ENCODE results near the gene RSPO1. TPM values are rescaled to one million over a fixed set of nuclear protein-coding genes. Genes with fewer than 3 reads are reported as not detected.

Gene RSPO1
- total and polyA plus RNA-seq, 10 of the 15 experiments (the other 5 are each of a cell fraction or from before 2014, with no cell fraction given) = not detected

DNA sequence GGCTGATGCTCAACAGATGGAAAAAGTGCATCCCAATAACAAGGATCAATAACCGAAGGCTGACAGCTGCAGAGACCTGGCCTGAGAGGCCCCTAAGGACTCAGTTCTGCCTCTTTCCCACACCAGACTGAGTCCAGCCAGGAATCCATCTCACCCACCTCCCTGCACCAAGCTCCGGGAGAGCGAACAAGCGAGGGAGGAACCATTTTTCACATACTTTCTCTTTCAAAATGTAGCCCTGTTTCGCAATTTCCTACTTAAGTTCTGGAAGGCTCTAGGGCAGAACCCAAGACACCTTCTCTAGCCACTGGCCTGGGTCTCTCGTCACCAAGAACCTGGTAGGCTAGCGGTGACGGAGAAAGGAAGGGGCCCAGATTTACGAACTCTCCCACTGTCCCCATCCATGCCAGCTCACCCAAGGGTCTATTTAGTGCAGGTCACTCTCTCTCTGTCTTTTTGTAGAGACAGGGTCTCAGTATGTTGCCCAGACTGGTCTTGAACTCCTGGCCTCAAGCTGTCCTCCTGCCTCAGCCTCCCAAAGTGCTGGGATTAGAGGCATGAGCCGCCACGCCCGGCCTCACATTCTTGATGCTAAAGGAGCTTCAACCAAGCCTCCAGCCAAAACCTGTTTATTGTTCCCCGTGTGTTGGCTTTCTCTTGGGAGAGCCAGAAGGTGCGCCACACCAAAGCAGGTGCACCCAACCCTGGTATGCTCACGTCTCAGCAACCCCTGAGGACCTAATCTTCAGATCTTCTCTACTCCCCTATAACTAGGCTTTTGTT, 28.0 kb downstream of the RSPO1 start:
- no peak overlapping the region for H3K4me3 ChIP-seq
- H3K36me3 ChIP-seq (ENCODE audit: control insufficient read depth in 2 of 2, insufficient read depth in 2 of 2, low read length in 1 of 2) = no peaks in the 10 kb centered on the region
- CTCF ChIA-PET = interaction anchor here (17.5 kb wide), 1 partner anchor 76 kb away, joined by 521 read pairs; the partner anchor contains the start of gene CDCA8
- POLR2A ChIA-PET = no interaction called here
- no peaks in the 10 kb centered on the region for H3K9me3 ChIP-seq (replicated peaks; ENCODE audit: control insufficient read depth, insufficient read depth, low read length)
- RAD21 ChIA-PET (ENCODE audit: unreplicated experiment) = interaction anchor here (1.3 kb wide), 1 partner anchor 9 kb away, joined by 3 read pairs; no protein-coding TSS in a partner anchor
- WGBS (ENCODE audit: insufficient coverage, insufficient replicate concordance, low lambda C conversion rate, missing lambda C conversion rate) = 47% methylated on average over 15 of the region's 15 CpGs
- no peaks in the 10 kb centered on the region for H3K79me2 ChIP-seq (ENCODE audit: control insufficient read depth, insufficient read depth, low read length)
- in situ Hi-C loops (cut with MboI) (loop anchor here (5.0 kb wide), 1 partner anchor 71 kb away; no protein-coding TSS in a partner anchor), intact Hi-C loops (cut with micrococcal nuclease; ENCODE audit: unreplicated experiment) (no loop called here)
- no peak overlapping the region for H3K27ac ChIP-seq (ENCODE audit: control insufficient read depth, insufficient read depth)
- no peak for DNase-seq (ENCODE audit: low read depth, low spot score)
- no peaks in the 10 kb centered on the region for H4K20me1 ChIP-seq (ENCODE audit: control insufficient read depth, insufficient read depth)
- no peak overlapping the region for H2AFZ ChIP-seq (ENCODE audit: control insufficient read depth, low read depth, low read length)
- SMC1A ChIA-PET (ENCODE audit: uncharacterized antibody, unreplicated experiment) = interaction anchor here (1.0 to 14.3 kb wide), 2 partner anchors 29 to 73 kb away, joined by 3 to 245 read pairs; no protein-coding TSS in a partner anchor
- H3K9ac ChIP-seq (ENCODE audit: control insufficient read depth, insufficient read depth, low read length) = no peak overlapping the region
- no peak overlapping the region for H3K4me2 ChIP-seq (ENCODE audit: control insufficient read depth, insufficient read depth)
- no TSS peak for BruUV-seq (replicated peaks)
- H3K27me3 ChIP-seq (replicated peaks in 1 of 2; ENCODE audit: control insufficient read depth in 2 of 2, insufficient read depth in 2 of 2, low read length in 1 of 2) = peaks cover 3 to 4% of the 10 kb centered on the region in 2 experiments; a peak in 2 of 4 replicates
- no peaks in the 10 kb centered on the region for H3K4me1 ChIP-seq (ENCODE audit: control insufficient read depth, insufficient read depth, low read length)
- FAIRE-seq = no peak
- no peak for ATAC-seq
- no peak for TF ChIP-seq NBN (IDR thresholded peaks at IDR 0.05)
- TF ChIP-seq DPF2 (IDR thresholded peaks at IDR 0.05) = no peak
- TF ChIP-seq ZNF274 (IDR thresholded peaks at IDR 0.05; ENCODE audit: insufficient read depth, insufficient read length) = no peak
- TF ChIP-seq FOS (IDR thresholded peaks at IDR 0.05; ENCODE audit: borderline replicate concordance, extremely low read depth, insufficient read length) = no peak
- TF ChIP-seq, protein P1, sequence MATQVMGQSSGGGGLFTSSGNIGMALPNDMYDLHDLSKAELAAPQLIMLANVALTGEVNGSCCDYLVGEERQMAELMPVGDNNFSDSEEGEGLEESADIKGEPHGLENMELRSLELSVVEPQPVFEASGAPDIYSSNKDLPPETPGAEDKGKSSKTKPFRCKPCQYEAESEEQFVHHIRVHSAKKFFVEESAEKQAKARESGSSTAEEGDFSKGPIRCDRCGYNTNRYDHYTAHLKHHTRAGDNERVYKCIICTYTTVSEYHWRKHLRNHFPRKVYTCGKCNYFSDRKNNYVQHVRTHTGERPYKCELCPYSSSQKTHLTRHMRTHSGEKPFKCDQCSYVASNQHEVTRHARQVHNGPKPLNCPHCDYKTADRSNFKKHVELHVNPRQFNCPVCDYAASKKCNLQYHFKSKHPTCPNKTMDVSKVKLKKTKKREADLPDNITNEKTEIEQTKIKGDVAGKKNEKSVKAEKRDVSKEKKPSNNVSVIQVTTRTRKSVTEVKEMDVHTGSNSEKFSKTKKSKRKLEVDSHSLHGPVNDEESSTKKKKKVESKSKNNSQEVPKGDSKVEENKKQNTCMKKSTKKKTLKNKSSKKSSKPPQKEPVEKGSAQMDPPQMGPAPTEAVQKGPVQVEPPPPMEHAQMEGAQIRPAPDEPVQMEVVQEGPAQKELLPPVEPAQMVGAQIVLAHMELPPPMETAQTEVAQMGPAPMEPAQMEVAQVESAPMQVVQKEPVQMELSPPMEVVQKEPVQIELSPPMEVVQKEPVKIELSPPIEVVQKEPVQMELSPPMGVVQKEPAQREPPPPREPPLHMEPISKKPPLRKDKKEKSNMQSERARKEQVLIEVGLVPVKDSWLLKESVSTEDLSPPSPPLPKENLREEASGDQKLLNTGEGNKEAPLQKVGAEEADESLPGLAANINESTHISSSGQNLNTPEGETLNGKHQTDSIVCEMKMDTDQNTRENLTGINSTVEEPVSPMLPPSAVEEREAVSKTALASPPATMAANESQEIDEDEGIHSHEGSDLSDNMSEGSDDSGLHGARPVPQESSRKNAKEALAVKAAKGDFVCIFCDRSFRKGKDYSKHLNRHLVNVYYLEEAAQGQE (IDR thresholded peaks at IDR 0.05; ENCODE audit: low read depth, low read length) = no peak
- TF ChIP-seq, protein P2, sequence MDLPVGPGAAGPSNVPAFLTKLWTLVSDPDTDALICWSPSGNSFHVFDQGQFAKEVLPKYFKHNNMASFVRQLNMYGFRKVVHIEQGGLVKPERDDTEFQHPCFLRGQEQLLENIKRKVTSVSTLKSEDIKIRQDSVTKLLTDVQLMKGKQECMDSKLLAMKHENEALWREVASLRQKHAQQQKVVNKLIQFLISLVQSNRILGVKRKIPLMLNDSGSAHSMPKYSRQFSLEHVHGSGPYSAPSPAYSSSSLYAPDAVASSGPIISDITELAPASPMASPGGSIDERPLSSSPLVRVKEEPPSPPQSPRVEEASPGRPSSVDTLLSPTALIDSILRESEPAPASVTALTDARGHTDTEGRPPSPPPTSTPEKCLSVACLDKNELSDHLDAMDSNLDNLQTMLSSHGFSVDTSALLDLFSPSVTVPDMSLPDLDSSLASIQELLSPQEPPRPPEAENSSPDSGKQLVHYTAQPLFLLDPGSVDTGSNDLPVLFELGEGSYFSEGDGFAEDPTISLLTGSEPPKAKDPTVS (IDR thresholded peaks at IDR 0.05; ENCODE audit: low read depth, low read length) = no peak
- TF ChIP-seq, protein P3, sequence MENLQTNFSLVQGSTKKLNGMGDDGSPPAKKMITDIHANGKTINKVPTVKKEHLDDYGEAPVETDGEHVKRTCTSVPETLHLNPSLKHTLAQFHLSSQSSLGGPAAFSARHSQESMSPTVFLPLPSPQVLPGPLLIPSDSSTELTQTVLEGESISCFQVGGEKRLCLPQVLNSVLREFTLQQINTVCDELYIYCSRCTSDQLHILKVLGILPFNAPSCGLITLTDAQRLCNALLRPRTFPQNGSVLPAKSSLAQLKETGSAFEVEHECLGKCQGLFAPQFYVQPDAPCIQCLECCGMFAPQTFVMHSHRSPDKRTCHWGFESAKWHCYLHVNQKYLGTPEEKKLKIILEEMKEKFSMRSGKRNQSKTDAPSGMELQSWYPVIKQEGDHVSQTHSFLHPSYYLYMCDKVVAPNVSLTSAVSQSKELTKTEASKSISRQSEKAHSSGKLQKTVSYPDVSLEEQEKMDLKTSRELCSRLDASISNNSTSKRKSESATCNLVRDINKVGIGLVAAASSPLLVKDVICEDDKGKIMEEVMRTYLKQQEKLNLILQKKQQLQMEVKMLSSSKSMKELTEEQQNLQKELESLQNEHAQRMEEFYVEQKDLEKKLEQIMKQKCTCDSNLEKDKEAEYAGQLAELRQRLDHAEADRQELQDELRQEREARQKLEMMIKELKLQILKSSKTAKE (IDR thresholded peaks at IDR 0.05; ENCODE audit: low read depth, poor library complexity, severe bottlenecking) = no peak
- TF ChIP-seq, protein P4, sequence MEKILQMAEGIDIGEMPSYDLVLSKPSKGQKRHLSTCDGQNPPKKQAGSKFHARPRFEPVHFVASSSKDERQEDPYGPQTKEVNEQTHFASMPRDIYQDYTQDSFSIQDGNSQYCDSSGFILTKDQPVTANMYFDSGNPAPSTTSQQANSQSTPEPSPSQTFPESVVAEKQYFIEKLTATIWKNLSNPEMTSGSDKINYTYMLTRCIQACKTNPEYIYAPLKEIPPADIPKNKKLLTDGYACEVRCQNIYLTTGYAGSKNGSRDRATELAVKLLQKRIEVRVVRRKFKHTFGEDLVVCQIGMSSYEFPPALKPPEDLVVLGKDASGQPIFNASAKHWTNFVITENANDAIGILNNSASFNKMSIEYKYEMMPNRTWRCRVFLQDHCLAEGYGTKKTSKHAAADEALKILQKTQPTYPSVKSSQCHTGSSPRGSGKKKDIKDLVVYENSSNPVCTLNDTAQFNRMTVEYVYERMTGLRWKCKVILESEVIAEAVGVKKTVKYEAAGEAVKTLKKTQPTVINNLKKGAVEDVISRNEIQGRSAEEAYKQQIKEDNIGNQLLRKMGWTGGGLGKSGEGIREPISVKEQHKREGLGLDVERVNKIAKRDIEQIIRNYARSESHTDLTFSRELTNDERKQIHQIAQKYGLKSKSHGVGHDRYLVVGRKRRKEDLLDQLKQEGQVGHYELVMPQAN (conservative IDR thresholded peaks at IDR 0.05) = no peak
- no peak for TF ChIP-seq NR2C2 (IDR thresholded peaks at IDR 0.05; ENCODE audit: borderline replicate concordance, control insufficient read depth, insufficient read length, low read depth)
- TF ChIP-seq ATF7 (IDR thresholded peaks at IDR 0.05; ENCODE audit: low read depth) = no peak
- no peak for TF ChIP-seq RCOR1 (conservative IDR thresholded peaks at IDR 0.05; ENCODE audit: low read depth, low read length)
